B cell (primary cell): Measurements from ENCODE around the gene DPM2.

Source experiments
- EZH2 ChIP-seq: IDR thresholded peaks from 2 replicates; pipeline ENCODE4 v1.6.1; 2012; ENCODE audit warnings: borderline replicate concordance, low read depth, mild to moderate bottlenecking, moderate library complexity, low read length; ENCODE audit not compliant: insufficient read depth, poor library complexity, severe bottlenecking
- TF ChIP-seq, protein P1 (sequence below): fragments of 200-600 bp; IDR thresholded peaks from one replicate; pipeline ENCODE4 v1.8.0; 2022; ENCODE audit warnings: antibody characterized with exemption, mild to moderate bottlenecking

DNA sequence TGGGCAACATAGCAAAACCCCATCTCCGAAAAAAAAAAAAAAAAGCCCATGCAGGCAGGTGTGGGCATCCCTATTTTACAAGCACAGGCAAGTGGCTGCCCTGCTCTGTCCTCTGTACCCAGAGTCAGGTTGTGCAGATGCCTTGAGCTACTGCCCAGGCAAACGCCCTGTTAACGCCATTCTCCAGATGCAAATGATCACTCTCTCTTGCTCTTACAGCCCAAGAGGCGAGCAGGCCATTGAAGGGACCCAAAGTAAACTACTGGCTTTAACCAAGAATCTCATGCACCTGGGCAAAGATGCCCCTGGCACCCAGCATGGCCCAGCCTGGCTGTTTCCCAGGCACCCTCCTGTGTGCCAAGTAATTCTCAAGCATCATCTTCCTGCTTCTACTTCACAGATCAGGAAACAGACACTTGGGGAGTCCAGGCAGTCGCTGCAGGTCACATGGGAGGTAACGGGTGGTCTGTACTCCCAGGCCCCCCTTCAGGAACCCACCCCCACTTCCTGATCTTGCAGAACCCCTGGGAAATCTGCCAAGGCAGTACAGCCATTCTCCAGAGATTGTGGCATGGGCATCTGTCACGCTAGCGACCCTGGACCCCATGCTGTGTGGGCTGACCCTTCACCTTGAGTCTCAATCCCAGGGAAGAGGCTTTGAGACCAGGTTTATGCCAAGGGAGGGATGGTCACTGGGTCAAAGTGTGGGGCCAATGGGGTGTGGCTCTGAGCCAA lies 28.9 kb upstream of the DPM2 start:
- TF ChIP-seq, protein P1, sequence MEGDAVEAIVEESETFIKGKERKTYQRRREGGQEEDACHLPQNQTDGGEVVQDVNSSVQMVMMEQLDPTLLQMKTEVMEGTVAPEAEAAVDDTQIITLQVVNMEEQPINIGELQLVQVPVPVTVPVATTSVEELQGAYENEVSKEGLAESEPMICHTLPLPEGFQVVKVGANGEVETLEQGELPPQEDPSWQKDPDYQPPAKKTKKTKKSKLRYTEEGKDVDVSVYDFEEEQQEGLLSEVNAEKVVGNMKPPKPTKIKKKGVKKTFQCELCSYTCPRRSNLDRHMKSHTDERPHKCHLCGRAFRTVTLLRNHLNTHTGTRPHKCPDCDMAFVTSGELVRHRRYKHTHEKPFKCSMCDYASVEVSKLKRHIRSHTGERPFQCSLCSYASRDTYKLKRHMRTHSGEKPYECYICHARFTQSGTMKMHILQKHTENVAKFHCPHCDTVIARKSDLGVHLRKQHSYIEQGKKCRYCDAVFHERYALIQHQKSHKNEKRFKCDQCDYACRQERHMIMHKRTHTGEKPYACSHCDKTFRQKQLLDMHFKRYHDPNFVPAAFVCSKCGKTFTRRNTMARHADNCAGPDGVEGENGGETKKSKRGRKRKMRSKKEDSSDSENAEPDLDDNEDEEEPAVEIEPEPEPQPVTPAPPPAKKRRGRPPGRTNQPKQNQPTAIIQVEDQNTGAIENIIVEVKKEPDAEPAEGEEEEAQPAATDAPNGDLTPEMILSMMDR: no peak
- TF ChIP-seq EZH2: no peak
